ENCODE data around the gene VSNL1.

Gene VSNL1

DNA sequence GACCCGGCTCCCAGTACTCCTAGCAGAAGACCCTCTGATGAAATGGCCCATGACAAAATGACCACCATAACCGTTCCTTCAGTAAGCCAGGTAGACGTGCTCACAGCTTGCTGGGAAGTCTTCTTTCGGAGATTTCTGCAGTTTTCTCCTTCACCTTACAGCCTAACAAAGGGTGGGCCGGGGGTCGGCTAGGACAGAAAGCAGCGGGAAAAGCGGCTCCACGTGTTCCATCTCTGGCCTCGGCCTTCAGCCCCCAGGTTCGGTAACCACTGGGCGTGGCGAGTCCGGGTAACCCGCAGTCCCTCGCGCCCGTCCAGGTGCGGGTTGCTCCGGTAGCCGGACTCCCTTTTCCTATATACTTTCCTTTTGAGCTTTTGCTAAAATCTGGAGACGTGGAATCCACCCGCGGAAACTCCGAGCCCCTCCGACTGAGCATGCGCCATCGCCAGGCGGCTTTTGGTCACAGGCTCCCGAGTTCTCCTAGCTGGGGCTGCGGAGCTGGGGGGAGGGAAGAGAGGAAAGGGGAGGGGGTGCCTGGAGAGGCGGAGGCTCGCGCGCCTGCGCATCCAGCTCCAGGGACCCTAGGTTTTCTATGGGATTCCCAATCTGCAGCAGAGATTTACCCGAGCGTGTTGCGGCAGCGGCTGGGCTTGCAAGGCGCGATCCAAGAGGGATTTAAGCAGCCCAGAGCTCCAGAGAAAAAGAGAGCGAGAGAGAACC lies at the start of gene VSNL1:
TSS of gene VSNL1 (plus strand) at position 604 of the 720 bp plus-strand sequence. CDS start 51,379 bp downstream, outside the sequence.
- no peak for DNase-seq

DNA sequence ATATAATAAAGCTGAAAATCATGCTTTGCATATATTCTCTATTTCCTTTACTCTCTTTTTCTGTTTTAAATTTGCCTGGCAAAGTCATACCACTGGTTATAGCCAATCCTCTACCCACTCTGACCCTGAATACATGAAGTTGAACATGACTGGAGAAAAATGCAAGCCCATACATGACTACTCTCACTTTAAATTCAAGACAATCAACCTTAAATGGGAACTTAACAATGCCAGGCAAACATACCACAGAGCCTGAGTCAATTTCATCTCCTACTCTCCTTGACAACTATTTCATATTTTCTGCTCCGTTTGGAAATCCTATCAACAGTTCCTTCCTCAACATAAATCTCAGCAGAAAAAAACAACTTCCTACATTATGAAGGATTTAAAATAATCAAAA lies 44.9 kb upstream of the VSNL1 start:
- no peak for DNase-seq

DNA sequence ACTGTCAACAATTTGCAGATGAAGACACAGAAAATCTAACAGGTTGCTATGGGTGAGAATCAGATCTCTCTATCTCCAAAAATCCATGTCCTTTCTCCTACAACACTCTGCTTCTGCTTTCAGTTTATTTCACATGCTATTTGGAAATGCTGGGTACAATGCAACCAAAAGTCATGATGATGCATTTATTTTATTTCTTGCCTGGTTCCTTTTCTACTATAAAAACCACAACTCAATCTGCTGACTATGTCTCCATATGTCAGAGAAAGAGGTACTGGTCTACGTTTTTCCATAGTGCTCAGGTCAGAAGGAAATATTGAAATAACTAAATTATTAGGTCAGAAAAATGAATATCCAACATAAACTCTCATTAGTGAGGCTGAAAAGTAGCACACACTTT lies 42.8 kb upstream of the VSNL1 start:
- no peak for DNase-seq

DNA sequence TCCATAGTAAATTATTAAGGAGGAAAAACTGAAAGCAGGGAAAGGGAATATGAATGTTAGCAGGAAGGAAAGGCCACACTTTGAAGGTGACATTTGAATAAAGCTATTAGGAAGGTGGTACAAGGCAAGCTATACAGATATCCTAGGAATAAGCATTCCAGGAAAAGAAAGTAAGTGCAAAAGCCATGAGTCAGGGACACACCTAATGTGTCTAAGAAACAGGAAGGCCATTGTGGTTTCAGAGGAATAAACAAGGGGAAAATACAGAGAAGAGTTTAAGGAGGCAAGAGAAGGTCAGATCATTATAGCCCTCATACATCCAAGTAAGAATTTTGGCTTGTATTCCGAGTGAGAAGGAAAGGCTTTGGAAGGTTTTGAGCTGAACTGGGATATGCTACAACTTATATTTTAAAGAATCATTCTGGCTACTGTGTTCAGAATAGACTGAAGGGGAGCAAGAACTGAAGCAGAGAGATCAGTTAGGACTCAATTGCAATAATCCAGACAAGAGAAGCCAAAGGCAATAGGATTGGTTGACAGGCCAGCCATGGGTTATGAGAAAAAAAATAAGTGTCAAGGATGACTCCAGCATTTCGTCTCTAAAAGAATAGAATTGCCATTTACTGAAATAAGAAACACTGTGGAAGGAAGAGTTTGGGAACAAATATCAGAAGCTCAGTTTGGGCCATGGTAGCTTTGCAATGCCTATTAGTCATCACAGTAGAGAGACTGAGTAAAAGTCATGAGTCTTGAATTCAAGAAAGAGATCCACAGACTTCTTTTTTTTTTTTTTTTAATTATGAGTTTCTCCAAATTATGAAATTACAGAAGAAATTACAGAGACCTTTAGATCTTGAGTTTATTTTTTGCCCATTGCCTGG lies 33.5 kb upstream of the VSNL1 start:
- DNase-seq, result no peak

DNA sequence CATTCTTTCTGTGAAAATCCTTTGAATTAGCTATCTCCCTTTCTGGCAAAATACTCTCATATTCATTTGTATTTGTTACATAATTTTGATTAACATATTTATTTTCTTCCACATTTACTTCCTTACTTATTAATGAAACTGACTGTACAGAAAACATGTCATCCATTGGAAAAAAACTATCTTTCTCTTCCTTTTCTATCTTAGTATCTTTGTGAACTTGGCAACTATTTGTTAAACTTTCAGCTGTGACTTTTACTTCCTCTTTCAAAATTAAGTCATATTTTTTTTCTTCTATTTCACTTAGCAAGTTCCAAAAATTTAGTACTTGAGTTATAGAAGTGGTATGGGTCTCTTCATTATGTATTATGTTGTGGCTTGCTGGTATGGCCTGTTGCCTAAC lies 24.8 kb upstream of the VSNL1 start:
- DNase-seq, result peak; percentile 92

DNA sequence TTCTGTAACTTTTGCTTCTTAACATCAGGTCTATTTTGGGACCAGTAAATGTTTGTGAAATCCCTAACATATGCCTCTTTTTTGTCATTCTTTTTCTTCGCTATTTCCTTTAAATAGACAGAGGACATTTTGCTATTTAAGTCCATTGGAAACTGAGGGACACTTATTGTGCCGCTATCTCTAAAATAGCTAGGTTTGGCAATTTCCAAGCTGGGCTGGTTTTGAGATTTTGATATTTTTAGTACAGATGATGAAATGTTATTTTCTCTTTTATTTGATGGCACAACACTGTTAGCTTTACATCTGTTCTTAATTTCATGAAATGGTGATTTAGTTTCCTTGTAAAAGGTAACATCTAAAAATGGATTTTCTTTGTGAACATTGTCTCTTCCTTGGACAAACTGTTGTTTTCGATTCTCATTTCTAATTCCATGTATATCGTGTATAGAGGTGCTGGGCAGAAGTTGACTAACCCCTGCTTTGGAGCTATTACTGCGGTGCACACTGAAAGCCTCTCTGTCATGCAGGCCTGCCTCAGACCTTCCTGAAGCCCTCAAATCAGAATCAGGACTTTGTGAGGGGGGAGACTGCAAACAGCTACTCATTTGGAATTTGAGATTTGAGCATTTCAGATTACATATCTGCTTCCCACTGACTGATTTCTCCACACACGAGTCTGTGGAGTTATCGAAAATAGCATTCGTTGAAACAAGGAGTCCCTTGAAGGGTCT lies 22.9 kb upstream of the VSNL1 start:
- peak; percentile 37 for DNase-seq

DNA sequence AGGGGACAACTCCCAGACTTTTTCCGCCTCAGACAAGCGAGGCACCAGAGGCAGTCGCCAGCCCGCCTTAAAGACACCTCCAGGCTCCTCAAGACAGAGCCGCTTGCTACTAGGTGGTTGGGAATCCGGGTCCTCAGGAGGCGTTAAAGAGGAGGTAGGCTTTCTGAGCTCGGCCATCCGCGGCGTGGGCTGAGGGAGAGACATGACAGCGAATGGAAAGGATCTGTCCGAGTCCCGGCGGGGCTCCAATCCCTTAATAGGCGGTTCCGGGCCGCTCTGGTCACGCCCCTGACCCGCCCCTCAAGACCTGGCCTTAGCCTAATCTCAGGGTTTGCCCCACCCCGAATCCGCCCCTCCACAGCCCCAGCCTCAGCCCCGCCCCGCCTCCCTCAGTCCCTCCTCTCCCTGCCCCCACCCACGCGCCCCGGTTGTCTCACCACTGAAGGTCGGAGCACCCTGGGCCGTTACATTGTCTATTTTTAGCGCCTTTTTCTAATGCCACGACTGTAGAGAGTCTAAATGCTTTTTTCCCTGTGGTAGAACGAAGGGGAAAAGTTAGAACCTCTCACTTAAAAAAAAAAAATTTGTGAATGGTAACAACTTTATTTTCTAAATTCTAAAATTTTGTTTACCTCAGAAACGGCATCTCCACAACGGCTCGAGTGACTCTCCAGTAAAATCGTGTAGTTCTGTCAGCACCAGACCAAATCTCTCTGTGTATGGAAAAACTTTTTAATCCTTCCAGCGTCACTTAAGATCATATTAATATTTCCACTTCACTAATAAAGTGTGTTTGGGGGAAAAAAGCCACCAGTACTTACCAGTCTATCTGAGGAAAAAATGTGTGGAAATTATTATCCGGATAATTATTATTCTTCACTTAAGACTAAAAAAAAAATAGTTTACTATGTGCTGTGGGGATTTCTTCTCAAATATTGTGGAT lies 22.0 kb upstream of the VSNL1 start, which contains the start of gene RAD51AP2:
TSS of gene RAD51AP2 (minus strand) at position 229 of the 943 bp plus-strand sequence. CDS start at position 204, 25 bp downstream.
- DNase-seq, result peak; percentile 83

DNA sequence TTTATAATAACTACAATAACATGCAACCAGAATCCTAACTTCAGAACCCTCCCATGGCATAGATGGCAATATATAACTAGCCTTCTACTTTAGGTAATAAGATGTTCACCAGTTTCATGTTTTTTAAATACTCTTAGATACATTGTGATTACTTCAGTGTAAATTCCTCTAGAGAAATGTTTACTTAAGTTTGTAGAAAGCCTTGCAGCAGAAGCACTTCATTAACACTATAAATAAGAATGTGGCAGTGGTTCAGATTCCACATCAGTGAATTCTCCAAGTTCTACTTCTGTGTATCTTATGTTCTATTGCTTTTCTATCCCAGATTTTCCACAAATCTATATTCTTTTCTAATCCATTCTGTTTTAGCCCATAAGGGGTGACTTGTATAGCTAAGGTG lies 21.0 kb upstream of the VSNL1 start:
- no peak for DNase-seq

DNA sequence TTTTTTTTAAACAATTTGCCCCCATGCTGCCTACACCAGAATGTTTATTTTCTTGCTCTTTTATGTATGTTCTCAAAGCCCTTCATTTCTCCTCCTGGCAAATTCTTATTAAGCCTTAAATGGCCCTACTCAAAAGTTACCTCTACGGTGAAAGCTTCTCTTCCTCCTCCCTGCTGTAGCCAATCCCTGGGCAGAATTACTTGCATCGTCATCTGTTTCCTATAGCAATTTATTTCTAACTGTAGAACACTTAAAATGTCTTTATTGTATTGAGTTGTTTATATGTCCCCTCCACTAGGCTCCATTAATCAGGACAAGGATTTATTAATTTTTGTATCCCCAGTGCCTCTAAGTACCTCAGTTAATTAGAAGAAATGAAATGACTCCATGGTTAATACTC lies 19.7 kb upstream of the VSNL1 start:
- DNase-seq, result peak; percentile 9

DNA sequence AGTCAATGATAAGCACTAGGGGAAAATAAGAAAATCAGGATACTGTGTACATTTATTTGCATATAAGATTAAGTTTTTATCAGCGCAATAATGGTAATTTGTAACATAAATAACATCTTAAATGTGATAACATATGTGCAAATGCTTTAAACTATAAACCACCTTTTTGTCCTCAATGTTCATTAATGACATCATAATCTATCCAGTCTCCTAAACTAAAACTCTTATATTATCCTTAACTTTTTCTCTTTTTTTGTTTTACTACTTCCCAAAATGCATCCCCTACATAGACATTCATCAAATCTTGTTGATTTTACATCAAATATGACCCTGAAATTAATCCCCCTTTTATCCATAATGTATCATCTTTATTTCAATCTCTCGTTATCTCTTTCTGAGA lies 18.9 kb upstream of the VSNL1 start:
- no peak for DNase-seq

DNA sequence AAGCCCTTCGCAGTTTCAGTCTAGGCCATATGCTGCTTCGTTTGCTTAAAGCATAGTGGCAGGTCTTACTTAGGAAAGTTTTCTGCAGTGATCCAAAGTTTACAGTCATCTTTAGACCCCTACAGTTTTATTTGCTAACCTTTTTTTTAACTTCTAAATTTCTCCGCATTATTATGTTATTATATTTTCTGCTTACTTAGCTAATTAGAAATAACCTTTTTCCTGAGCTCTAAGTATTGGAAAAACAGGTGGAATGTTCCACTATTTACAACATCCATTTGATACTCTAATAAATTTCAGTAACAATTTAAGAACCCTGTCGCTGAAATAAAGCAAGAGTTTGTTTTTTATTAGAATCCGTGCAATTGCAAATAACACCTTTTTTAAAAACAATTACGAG lies 18.2 kb upstream of the VSNL1 start:
- no peak for DNase-seq

DNA sequence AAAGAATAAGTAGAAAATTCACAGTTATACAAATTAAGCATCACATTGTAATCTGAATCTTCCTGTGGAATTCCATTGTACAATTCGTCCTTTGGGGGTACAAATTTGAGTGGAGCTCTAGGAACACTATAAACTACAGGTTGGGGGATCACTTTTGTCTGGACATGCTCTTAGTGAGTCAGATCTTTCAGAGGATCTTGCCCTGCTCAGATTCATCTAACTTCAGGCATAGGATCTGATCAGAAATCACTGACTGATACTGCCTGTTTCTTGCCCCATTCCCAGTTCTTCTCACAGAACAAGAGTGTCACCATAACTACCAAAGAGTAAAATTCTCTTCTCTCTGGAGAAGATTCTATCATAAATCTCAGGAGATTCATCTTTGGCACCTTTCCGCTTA lies 10.7 kb upstream of the VSNL1 start:
- DNase-seq, result no peak

DNA sequence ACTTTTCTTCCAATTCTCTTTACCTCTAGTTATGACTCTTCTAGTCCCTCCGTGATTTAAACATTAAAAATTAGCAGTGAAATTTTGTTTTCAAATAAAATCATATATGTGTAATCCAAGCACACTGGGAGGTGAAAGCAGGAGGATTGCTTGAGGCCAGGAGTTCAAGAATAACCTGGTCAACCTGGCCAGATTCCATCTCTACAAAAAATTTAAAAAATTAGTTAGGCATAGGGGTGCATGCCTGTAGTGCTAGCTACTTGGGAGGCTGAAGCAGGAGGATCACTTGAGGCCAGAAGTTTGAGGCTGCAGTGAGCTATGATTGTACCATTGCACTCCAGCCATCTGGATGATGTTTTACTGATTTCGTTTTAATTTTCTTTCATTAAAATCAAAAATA lies 7.0 kb upstream of the VSNL1 start:
- DNase-seq, result no peak

DNA sequence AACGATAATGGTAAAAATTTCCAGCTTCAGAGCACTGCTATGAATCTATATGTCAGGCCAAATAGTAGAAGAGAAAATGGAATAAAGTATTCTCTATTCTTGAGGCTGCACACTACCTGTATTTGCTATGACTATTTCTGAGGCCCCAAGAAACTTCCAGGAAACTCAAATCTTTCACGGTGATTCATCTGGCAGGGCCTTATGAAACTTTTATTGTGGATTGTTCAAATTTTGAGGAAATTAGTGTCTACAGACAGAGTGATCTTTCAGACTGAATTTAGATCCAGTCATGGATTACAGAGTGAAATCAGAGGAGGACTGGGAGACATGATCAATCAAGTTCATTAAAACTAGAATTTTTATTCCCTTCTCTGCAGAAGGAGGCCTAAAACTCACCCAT lies 4.1 kb upstream of the VSNL1 start:
- DNase-seq, result no peak

DNA sequence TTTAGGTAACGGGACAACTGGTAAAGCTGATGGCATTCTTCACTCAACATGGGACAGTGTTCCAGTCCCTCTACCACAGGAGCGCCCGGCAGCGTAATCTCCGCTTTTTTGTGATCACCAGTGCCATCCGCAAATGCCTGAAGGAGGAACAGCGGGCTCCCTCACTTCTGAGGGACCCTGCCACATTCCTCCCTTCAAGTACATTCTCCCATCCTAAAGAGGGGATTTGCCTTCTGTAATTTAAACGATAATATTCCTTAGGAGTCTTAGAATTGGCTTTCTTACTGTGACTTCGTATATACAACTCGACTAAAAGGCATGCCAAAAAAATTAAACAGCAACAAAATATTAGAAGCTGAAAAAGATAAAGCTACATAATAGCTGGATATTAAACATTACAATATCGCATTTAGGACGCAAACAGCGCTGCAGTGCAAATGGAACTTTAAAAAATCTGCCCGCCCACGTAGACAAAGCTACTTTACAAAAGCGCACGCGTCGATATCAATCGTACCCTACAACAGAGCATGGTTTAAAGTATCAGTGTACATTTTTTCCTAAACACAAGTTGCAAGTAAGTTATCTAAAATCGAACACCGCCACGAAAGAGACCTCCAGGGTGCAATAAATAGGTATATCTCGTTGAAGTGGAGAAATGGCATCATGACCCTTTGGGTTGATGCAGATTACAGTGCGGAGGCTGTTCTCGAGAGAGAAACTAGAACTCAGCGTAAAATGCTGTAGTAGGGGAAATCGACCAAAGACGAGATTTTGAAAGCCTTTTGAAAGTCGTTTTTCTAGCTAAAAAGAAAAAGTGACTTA lies 2.3 kb upstream of the VSNL1 start:
- DNase-seq, result no peak

DNA sequence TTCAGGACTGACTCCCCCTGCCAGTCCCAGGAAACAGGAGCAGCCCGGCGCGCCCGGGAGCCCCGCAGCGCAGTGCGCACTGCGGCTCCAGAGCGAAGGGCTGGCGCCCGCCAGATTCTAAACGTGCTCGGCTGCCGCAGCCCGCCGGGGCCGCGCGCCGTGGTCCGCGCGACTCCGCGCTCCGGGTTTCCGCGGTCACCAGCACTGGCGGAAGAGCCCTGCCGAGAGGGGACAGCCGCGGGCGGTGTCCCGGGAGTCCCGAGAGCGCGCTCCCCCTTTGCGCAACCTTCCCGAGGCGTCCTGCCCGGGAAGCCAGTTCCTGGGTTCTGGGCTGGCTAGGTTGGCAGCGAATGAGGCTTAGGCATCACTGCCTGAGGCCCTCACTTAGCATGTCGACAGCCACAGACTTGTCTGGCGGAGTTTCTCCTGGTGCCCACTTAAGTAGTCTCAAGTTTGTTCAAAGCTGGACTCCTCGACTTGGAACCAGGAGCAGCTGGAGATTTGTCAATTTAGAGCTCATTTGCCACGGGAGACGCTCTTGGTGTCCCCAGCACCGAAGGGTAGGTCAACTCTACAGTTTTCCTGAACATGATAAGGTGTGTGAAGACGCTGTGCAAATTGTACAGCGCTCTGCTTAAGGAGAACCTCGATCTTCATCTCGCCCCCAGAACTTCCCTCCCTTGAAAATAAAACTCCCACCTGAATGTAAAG lies 1.5 kb upstream of the VSNL1 start:
- peak; percentile 31 for DNase-seq

DNA sequence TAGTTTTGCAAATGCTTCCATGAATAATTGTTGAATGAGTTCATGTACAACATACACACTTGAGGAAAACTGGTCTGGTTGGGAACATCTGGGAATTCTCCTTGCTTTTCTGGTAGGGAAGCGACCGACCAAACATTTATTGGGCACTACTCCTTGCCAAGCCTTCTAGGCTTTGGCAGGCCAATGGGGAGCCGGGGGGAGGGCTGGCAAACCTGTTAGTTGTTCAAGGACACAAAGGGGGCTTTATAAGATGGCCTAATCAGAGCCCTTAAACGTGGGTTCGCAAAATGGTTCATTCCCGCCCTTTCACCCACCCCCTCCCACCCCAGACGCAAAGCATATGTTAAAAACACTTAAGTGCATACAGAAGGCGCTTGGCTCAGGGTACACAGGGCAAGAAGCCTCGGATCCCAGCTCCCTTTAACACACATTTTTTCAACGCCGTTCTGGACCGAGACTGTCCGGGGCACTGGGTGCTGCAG lies 844 bp upstream of the VSNL1 start:
- DNase-seq, result no peak

DNA sequence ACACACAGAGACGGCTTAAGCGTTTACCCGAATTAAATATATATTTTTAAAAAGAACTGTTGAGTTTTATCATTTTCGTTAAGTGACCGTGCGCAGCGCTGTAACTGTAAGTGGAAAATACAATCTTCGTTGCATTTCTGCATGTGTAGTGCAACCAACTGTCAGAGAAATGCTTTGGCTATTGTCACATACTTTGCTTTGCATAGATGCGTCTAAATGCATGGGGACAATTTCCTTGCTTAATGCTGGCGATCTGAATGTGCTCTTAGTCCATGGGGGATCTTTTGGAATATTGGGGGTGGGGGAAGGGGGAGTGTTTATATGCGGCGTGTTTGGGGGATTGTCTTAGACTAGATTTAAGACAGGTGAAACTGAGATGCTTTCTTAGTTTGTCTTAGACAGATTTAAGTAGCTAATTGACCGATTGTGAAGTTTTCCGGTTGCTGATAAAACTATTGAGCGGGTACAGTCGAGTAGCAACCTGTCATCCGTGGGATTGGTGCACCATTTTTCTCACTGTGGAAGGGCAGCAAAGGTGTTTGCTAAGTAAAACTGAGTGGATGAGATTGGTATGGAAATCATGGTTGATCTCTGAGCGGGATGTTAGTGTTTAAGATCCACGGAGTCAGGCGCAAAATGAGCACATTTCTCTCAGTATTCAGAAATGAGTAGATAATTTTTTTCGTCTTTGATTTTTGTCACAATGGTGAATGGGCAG lies 476 bp downstream of the VSNL1 start:
- no peak for DNase-seq

DNA sequence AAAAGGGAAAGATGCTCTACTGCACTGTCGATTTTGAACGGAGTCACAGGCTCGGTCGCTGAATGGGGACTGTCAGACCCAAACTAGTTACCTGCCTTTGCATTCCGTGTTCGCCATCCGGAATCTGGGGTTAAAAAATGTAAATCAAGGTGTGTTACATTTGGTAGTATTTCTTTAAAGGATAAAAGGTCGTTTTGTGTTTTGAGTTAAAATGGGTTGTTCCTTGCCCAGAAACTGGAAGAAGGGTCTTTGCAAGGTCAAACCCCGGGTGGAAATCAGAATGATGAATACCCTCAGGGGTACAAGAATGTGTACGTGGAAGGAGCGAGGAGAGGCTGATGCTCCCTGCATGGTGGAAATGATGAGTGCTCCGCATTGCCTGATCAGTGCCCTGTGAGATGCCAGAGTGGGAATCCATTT lies 1.0 kb downstream of the VSNL1 start:
- DNase-seq, result no peak

DNA sequence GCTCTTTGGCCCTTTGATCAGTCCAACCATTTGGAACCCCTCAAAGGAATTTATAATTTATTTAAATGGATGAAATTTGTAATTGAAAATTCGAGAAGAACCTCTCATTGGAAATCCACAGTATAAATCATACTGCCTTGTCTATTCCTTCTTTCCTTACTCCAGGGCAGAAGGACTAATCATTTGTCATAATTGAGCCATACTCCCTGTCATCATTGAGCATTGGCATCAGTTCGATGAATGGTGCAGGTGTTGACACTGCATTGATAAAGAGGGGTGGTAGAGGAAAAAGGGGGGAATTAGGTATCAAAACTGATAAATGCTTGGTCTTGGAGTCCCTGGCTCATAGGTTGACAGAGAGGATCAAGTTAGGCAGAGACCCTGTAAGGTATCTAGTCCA lies 2.0 kb downstream of the VSNL1 start:
- no peak for DNase-seq

All from MV-4-11 (cell line).